DND-41 (cell line): ENCODE results near the gene FOXN3.

Source experiments
- CTCF ChIP-seq: IDR thresholded peaks from 2 replicates; pipeline ENCODE4 v1.5.1; 2012; ENCODE audit warnings: borderline replicate concordance, low read length, moderate library complexity, mild to moderate bottlenecking; ENCODE audit not compliant: poor library complexity, severe bottlenecking; ENCODE audit errors: extremely low read depth
- EZH2 ChIP-seq: IDR thresholded peaks from 3 replicates; pipeline ENCODE4 v1.6.1; 2012; ENCODE audit warnings: borderline replicate concordance, low read depth, mild to moderate bottlenecking, moderate library complexity, low read length, inconsistent platforms; ENCODE audit not compliant: severe bottlenecking

GRCh38 chr14:89407856-89408255, 9.2 kb downstream of the FOXN3 start:
- TF ChIP-seq CTCF (no peak), EZH2 (no peak)
